ENCODE results near the gene KANSL1. TPM values are rescaled to one million over a fixed set of nuclear protein-coding genes. Genes with fewer than 3 reads are reported as not detected.

Gene KANSL1
- total RNA-seq, 1 donor from 2014 or later = 60.2 TPM

GRCh38 chr17:46144246-46144645 lies 49.0 kb downstream of the KANSL1 start:
- no peak for DNase-seq (ENCODE audit: extremely low read depth, low read depth, low spot score)

- DNase-seq (ENCODE audit: extremely low read depth, low read depth, low spot score) = no peak
Measured at GRCh38 chr17:46143827-46144236, 49.4 kb downstream of the KANSL1 start.

- DNase-seq (ENCODE audit: extremely low read depth, low read depth, low spot score) = no peak
Measured at GRCh38 chr17:46141645-46142044, 51.6 kb downstream of the KANSL1 start.

GRCh38 chr17:46140645-46141197 lies 52.5 kb downstream of the KANSL1 start:
- DNase-seq (ENCODE audit: extremely low read depth, low read depth, low spot score) = no peak

DNA sequence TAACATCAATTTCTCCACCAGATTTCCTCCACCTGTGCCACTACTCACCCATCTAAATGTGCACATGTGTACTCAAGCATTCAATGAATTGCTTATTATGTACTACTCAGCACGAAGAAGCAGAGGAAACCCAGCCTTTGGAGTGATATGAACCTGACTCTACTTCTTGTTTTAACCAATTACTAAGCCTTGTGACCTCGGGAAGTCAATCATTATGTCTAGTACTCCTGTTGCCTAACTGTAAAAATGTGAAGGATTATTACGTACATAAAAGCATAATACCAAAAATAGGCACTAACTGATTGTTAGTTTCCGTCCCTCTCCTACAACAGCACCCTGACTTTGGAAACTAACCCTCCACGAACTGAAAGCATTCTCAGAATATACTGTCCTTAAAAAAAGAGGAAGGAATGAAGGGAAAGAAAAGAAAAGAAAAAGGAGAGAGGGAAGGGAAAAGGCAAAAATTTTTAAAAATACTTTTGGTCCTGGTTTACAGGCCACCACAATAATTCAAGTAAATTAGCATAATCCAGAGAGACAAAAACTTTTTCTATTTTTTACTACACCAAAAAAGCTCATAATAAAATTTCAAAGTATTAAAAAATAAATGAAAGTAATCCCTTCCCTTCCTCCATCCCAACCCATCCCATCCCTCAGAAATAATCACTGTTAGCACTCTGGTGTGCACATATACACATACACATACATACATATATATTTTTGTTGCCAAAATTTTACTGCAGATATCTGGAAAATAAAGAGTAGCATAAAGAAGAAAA lies 53.6 kb downstream of the KANSL1 start:
- DNase-seq (ENCODE audit: extremely low read depth, low read depth, low spot score) = no peak

- no peak for DNase-seq (ENCODE audit: extremely low read depth, low read depth, low spot score)
Measured at GRCh38 chr17:46138473-46138872, 54.8 kb downstream of the KANSL1 start.

DNA sequence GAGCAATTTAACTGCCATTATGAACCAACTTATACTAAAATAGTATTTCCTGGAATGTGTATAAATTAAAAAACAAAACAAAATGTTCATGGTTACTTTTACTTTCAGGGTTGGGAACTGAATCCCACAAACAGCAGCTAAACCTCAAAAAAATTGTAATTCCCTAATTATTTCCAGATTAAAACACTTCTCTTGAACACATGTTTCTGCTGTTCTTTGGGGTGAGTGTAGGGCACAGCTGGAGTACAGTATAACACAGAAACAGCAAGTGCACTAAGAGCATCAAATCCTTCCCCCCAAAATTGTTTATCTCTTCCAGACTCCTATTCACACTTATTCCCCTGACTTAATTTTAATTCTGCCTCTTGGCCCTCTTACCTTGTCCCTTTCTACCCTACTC lies 56.4 kb downstream of the KANSL1 start:
- no peak for DNase-seq (ENCODE audit: extremely low read depth, low read depth, low spot score)

DNA sequence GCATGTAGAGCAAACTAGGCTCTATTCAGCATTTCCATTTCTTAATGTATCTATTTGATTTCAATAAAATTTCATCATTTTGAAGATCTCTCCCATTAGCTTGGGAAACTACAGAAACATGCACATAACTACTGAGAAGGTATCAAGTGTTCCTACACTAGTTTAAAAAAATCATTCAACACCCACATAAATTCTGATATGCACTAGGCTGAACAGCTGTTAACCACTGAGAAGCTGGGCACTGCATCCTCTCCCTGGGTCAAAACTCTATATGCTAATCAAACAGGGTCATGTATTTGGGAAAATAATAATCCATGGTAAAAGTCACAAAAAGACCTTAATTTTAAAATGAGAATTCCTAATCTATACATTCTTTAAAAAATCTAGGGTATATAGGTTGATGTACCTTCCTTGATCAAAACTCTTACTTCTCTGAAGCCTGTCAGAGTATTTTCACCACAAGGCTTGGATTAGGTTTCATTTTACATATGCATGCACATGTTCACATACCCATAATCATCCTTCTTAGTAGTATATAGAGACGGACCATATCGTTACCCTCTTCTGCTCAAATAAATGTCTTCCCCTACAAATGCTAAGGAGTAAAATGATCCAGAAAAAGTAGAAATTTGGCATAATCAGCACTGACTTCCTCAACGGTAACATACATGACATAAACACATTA lies 57.2 kb downstream of the KANSL1 start:
- DNase-seq (ENCODE audit: extremely low read depth, low read depth, low spot score) = no peak

DNA sequence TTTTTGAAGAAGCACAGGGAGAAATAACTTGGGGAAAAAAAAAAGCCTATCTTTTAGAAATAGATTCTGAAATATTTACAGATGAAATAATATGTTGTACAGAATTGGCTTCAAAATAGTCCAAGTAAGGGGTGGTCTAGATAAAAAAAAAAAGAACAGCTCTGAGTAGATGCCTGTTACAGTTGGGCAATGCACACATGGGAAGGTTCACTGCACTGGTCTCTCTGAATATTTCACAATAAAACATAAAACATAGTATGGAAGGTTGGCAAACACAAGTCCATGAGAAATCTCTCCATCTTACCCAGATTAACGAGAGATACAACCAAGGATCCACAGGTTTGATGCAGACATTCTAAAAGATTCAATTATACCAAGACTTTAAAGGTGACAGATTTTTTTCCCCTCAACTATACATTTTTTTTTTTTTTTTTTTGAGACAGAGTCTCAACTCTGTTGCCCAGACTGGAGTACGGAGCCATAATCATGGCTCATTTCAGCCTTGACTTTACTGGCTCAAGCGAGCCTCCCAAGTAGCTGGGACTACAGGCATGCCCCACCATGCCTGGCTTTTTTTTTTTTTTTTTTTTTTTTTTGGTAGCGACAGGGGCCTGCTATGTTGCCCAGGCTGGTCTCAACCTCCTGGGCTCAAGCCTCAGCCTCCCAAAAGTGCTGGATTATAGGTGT lies 58.0 kb downstream of the KANSL1 start:
- DNase-seq (ENCODE audit: extremely low read depth, low read depth, low spot score) = no peak

GRCh38 chr17:46129302-46129701 lies 63.9 kb downstream of the KANSL1 start:
- DNase-seq (ENCODE audit: extremely low read depth, low read depth, low spot score) = no peak

GRCh38 chr17:46128453-46128852 lies 64.8 kb downstream of the KANSL1 start:
- no peak for DNase-seq (ENCODE audit: extremely low read depth, low read depth, low spot score)

DNA sequence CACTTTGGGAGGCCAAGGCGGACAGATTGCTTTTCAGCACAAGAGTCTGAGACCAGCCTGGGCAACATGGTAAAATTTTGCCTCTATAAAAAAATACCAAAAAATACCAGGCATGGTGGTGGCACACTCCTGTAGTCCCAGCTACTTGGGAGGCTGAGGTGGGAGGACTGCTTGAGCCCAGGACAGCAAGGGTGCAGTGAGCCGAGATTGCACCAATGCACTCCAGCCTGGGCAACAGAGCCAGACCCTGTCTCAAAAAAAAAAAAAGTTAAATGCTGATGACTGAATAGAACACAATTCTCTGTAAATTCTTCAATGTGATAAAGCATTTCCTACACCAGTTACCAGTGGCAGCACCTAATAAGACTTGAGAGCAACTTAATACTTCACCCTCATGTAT lies 65.7 kb downstream of the KANSL1 start:
- DNase-seq (ENCODE audit: extremely low read depth, low read depth, low spot score) = no peak

- no peak for DNase-seq (ENCODE audit: extremely low read depth, low read depth, low spot score)
Measured at GRCh38 chr17:46126840-46127239, 66.4 kb downstream of the KANSL1 start.

- no peak for DNase-seq (ENCODE audit: extremely low read depth, low read depth, low spot score)
Measured at GRCh38 chr17:46125831-46126230, 67.4 kb downstream of the KANSL1 start.

- DNase-seq (ENCODE audit: extremely low read depth, low read depth, low spot score) = no peak
Measured at GRCh38 chr17:46124695-46125592, 68.3 kb downstream of the KANSL1 start.

DNA sequence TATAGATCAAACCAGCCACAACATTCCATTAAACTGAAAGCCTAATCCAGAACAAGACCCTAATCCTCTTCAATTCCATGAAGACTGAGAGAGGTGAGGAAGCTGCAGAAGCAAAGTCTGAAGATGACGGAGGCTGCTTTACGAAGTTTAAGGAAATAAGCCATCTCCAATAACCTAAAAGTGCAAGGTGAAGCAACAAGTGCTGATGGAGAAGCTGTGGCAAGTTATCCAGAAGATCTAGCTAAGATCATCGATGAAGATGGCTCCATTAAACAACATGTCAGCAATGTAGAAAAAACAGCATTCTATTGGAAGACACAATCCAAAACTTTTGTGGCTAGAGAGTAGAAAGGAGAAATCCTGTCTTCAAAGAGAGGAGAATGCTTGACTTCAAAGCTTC lies 69.6 kb downstream of the KANSL1 start:
- DNase-seq (ENCODE audit: extremely low read depth, low read depth, low spot score) = no peak

DNA sequence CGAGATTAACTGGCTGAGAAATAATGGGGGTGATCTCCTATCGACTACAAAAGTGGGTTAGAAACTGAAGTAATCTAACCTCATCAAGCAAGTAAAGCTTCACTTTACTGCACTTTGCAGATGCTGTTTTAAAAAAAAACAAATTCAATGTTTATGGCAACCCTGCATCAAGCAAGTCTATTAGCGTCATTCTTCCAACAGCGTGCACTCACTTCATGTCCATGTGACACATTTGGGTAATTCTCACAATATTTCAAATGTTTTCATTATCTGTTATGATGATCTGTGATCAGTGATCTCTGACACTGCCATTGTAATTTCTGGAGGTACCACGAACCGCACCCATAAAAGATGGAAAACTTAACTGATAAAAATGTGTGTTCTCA lies 70.8 kb downstream of the KANSL1 start:
- no peak for DNase-seq (ENCODE audit: extremely low read depth, low read depth, low spot score)

- no peak for DNase-seq (ENCODE audit: extremely low read depth, low read depth, low spot score)
Measured at GRCh38 chr17:46121841-46122485, 71.3 kb downstream of the KANSL1 start.

DNA sequence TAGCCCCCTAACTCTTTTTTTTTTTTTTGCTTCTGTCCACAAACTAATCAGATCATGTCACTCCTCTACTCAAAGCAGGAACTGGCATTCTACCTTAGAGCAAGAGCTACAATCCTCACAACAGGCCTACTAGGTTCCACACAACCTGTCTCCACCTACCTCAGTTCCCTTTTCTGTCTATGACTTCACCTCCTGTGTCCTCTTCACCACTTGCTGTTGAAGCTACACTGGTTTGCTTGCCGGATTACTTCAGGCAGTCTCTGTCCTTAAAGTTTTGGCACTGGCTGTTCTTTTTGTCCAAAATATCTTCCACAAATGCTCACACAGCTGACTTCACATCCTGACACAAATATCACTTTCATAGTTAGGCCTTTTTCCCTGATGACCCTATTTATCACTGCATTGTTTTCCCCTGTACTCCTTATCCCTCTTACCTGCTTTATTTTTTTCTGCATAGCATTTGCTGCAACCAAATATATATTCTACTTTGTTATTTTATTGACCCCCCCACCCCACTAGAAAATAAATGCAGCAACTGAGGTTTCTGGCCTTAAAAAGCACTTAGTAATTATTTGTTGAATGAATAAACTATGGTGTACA lies 72.0 kb downstream of the KANSL1 start:
- DNase-seq (ENCODE audit: extremely low read depth, low read depth, low spot score) = no peak

DNA sequence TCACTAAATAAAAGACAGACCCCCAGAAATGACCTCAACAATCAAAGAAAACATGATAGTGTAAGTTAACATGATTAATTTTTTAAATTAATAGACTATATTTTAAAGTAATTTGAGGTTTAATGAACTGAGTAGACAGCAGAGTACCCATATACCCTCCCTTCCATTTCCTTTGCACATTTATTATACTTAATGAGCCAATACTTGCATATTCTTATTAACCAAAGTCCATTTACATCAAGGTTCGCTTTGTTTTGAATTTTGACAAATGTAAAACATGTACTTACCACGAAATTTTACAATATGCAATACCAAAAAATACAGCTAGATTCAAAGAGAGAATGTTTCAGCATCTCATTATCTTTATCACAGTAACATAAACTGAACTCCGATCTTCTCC lies 72.7 kb downstream of the KANSL1 start:
- DNase-seq (ENCODE audit: extremely low read depth, low read depth, low spot score) = no peak

Measured in glomerular endothelial cell (primary cell).